H9 (cell line): ENCODE data around the gene NPAS3. TPM values are rescaled to one million over a fixed set of nuclear protein-coding genes. Genes with fewer than 3 reads are reported as not detected.

Experiments used
- DNase-seq: peaks from one replicate; pipeline ENCODE4 v3.0.0-alpha.2; 2017
- H2AFZ ChIP-seq: one replicate; pipeline ENCODE4 v1.6.1; 2013; ENCODE audit warnings: mild to moderate bottlenecking, low read length, control low read depth, moderate library complexity
- H2AK5ac ChIP-seq: 2 replicates; pipeline ENCODE4 v1.6.1; 2013; ENCODE audit warnings: low read length, control low read depth, mixed read lengths; ENCODE audit not compliant: insufficient read length
- H2BK120ac ChIP-seq: one replicate; pipeline ENCODE4 v1.6.1; 2013; ENCODE audit warnings: low read depth, mild to moderate bottlenecking, low read length, control low read depth, inconsistent platforms; ENCODE audit not compliant: poor library complexity, severe bottlenecking
- H2BK12ac ChIP-seq: 2 replicates; pipeline ENCODE4 v1.6.1; 2013; ENCODE audit warnings: low read length, control low read depth, mixed read lengths, low read depth; ENCODE audit not compliant: insufficient read length
- H2BK15ac ChIP-seq: 2 replicates; pipeline ENCODE4 v1.6.1; 2013; ENCODE audit warnings: low read depth, low read length, control low read depth
- H2BK20ac ChIP-seq: one replicate; pipeline ENCODE4 v1.6.1; 2013; ENCODE audit warnings: low read depth, mild to moderate bottlenecking, low read length, control low read depth, inconsistent platforms; ENCODE audit not compliant: poor library complexity, severe bottlenecking
- H2BK5ac ChIP-seq: 2 replicates; pipeline ENCODE4 v1.6.1; 2013; ENCODE audit warnings: low read length, control low read depth, mixed read lengths; ENCODE audit not compliant: insufficient read length
- H3K14ac ChIP-seq: 2 replicates; pipeline ENCODE4 v1.6.1; 2013; ENCODE audit warnings: low read length, control low read depth; ENCODE audit not compliant: insufficient read depth
- H3K18ac ChIP-seq: 2 replicates; pipeline ENCODE4 v1.6.1; 2013; ENCODE audit warnings: low read depth, mild to moderate bottlenecking, mixed read lengths, low read length, control low read depth; ENCODE audit not compliant: insufficient read length
- H3K23ac ChIP-seq: 2 replicates; pipeline ENCODE4 v1.6.1; 2013; ENCODE audit warnings: low read length, control low read depth, mixed read lengths, low read depth; ENCODE audit not compliant: insufficient read length
- H3K23me2 ChIP-seq: 2 replicates; pipeline ENCODE4 v1.6.1; 2013; ENCODE audit warnings: low read depth, mild to moderate bottlenecking, mixed read lengths, low read length, control low read depth; ENCODE audit not compliant: insufficient read length, poor library complexity, severe bottlenecking
- H3K27ac ChIP-seq: 2 replicates; pipeline ENCODE4 v1.5.1; 2013; ENCODE audit warnings: low read length, control low read depth, mixed read lengths, low read depth; ENCODE audit not compliant: insufficient read length
- H3K27me3 ChIP-seq: 2 replicates; pipeline ENCODE4 v1.6.1; 2013; ENCODE audit warnings: low read length, control low read depth, inconsistent platforms; ENCODE audit not compliant: insufficient read depth
- H3K4ac ChIP-seq: 2 replicates; pipeline ENCODE4 v1.6.1; 2013; ENCODE audit warnings: low read depth, mild to moderate bottlenecking, control low read depth, inconsistent platforms, low read length, moderate library complexity
- H3K4me1 ChIP-seq: 2 replicates; pipeline ENCODE4 v1.6.1; 2013; ENCODE audit warnings: low read length, control low read depth, inconsistent platforms; ENCODE audit not compliant: insufficient read depth
- H3K4me2 ChIP-seq: 2 replicates; pipeline ENCODE4 v1.6.1; 2013; ENCODE audit warnings: low read length, control low read depth, mixed read lengths; ENCODE audit not compliant: insufficient read length, insufficient read depth
- H3K56ac ChIP-seq: 2 replicates; pipeline ENCODE4 v1.6.1; 2013; ENCODE audit warnings: low read depth, mild to moderate bottlenecking, mixed read lengths, low read length, control low read depth; ENCODE audit not compliant: insufficient read length
- H3K79me1 ChIP-seq: 2 replicates; pipeline ENCODE4 v1.6.1; 2013; ENCODE audit warnings: low read depth, mild to moderate bottlenecking, moderate library complexity, low read length, control low read depth, inconsistent platforms; ENCODE audit not compliant: insufficient read depth, poor library complexity, severe bottlenecking
- H3K79me2 ChIP-seq: 2 replicates; pipeline ENCODE4 v1.6.1; 2013; ENCODE audit warnings: low read length, control low read depth, inconsistent platforms; ENCODE audit not compliant: insufficient read depth
- H3K9ac ChIP-seq: 2 replicates; pipeline ENCODE4 v1.6.1; 2013; ENCODE audit warnings: low read length, control low read depth, mixed read lengths; ENCODE audit not compliant: insufficient read length; ENCODE audit errors: extremely low read depth
- H3K9me3 ChIP-seq: one replicate; pipeline ENCODE4 v1.6.1; 2013; ENCODE audit warnings: low read depth, low read length, inconsistent platforms; ENCODE audit not compliant: control insufficient read depth
- H3T11ph ChIP-seq: one replicate; pipeline ENCODE4 v1.6.1; 2013; ENCODE audit warnings: mild to moderate bottlenecking, low read length, control low read depth, inconsistent platforms
- H4K20me1 ChIP-seq: one replicate; pipeline ENCODE4 v1.6.1; 2013; ENCODE audit not compliant: control insufficient read depth, insufficient read length, insufficient read depth
- H4K5ac ChIP-seq: 2 replicates; pipeline ENCODE4 v1.6.1; 2013; ENCODE audit warnings: low read depth, mild to moderate bottlenecking, mixed read lengths, low read length, control low read depth; ENCODE audit not compliant: insufficient read length
- H4K8ac ChIP-seq: replicated peaks from 2 replicates; pipeline ENCODE4 v1.6.1; 2013; ENCODE audit warnings: low read length, control low read depth, mixed read lengths, low read depth; ENCODE audit not compliant: insufficient read length
- H4K91ac ChIP-seq: 2 replicates; pipeline ENCODE4 v1.6.1; 2013; ENCODE audit warnings: low read depth, mild to moderate bottlenecking, moderate library complexity, mixed read lengths, low read length, control low read depth; ENCODE audit not compliant: insufficient read length
- H3K27ac Mint-ChIP-seq, 3 experiments: 2 replicates in 2 of 3; 3 replicates in 1 of 3; pipeline ENCODE4 v1.8.0; 2020 to 2021; ENCODE audit warnings: mixed read lengths in 3 of 3, mild to moderate bottlenecking in 1 of 3, moderate library complexity in 1 of 3
- H3K27me3 Mint-ChIP-seq: 2 replicates; pipeline ENCODE4 v1.8.0; 2021; ENCODE audit warnings: low read depth, mild to moderate bottlenecking, moderate library complexity, mixed read lengths
- H3K36me3 Mint-ChIP-seq, 3 experiments: 2 replicates in 2 of 3; 3 replicates in 1 of 3; pipeline ENCODE4 v1.8.0; 2020 to 2021; ENCODE audit warnings: low read depth in 3 of 3, mixed read lengths in 3 of 3; ENCODE audit not compliant: insufficient read depth in 1 of 3
- H3K4me1 Mint-ChIP-seq, 2 experiments: 2 replicates each; pipeline ENCODE4 v1.8.0; 2020; ENCODE audit warnings: mixed read lengths in 2 of 2
- H3K4me3 Mint-ChIP-seq, 2 experiments: 2 replicates in 1 of 2; 3 replicates in 1 of 2; pipeline ENCODE4 v1.8.0; 2020 to 2021; ENCODE audit warnings: mild to moderate bottlenecking in 2 of 2, mixed read lengths in 2 of 2, moderate library complexity in 1 of 2
- H3K9me3 Mint-ChIP-seq, 2 experiments: 2 replicates in 1 of 2; 3 replicates in 1 of 2; pipeline ENCODE4 v1.8.0; 2020; ENCODE audit warnings: mild to moderate bottlenecking in 2 of 2, mixed read lengths in 2 of 2, moderate library complexity in 1 of 2
- WGBS: extraction: QIAGEN DNeasy Blood & Tissue Kit; methylation state at CpG from one replicate; pipeline ENCODE4 v1.1.7; 2013; ENCODE audit warnings: missing lambda C conversion rate, low lambda C conversion rate, mixed read lengths; ENCODE audit not compliant: insufficient read length; ENCODE audit errors: extremely low coverage; 5-methylcytosine and 5-hydroxymethylcytosine counted together
- total RNA-seq: library from RNA; stranded (reverse); gene quantifications from 2 replicates; pipeline ENCODE4 v1.2.1, GENCODE V29; 2021
- TF ChIP-seq, protein P1 (sequence below): fragments of 200-600 bp; sonication (generic); conservative IDR thresholded peaks from 3 replicates; pipeline ENCODE4 v1.8.0; 2021; ENCODE audit warnings: antibody characterized with exemption, mild to moderate bottlenecking

Gene NPAS3
- total RNA-seq, 1 experiment from 2014 or later = 0.17 TPM

DNA sequence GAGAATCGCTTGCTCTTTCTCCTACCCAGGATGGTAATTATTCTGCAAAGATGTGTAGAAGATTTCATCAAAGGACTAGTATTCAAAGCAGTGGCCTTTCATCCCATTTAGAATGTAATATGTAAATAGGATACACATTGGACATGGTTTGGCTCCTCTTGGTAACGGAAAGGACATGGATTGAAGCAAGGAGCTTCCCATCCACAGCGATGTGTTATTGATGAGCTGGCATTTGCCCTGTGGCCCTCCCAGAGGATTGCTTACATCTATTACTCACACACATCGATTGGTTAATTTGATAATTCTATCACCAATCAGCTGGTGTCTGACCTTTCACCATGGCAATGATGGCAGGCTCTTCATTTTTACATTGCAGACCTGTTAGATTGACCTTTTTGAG is 553.8 kb downstream of the NPAS3 start:
- H2BK5ac ChIP-seq = no peak overlapping the region
- no peak overlapping the region for H2AFZ ChIP-seq
- no peak overlapping the region for H2BK120ac ChIP-seq
- H2BK20ac ChIP-seq = no peak overlapping the region
- H3K9me3 Mint-ChIP-seq = peaks cover 13 to 14% of the 10 kb centered on the region in 2 experiments; a peak in 4 of 5 replicates
- no peak overlapping the region for H3K56ac ChIP-seq
- H3K18ac ChIP-seq = no peak overlapping the region
- no peak overlapping the region; a peak in 1 of 7 replicates for H3K27ac Mint-ChIP-seq
- H2BK12ac ChIP-seq = no peak overlapping the region
- no peak for DNase-seq
- H4K8ac ChIP-seq = no peak overlapping the region
- H3K36me3 Mint-ChIP-seq = peaks cover 6 to 13% (median 6%) of the 10 kb centered on the region in 3 experiments; a peak in 6 of 7 replicates
- H3K4ac ChIP-seq = no peak overlapping the region
- no peaks in the 10 kb centered on the region for H3K27me3 Mint-ChIP-seq
- TF ChIP-seq, protein P1, sequence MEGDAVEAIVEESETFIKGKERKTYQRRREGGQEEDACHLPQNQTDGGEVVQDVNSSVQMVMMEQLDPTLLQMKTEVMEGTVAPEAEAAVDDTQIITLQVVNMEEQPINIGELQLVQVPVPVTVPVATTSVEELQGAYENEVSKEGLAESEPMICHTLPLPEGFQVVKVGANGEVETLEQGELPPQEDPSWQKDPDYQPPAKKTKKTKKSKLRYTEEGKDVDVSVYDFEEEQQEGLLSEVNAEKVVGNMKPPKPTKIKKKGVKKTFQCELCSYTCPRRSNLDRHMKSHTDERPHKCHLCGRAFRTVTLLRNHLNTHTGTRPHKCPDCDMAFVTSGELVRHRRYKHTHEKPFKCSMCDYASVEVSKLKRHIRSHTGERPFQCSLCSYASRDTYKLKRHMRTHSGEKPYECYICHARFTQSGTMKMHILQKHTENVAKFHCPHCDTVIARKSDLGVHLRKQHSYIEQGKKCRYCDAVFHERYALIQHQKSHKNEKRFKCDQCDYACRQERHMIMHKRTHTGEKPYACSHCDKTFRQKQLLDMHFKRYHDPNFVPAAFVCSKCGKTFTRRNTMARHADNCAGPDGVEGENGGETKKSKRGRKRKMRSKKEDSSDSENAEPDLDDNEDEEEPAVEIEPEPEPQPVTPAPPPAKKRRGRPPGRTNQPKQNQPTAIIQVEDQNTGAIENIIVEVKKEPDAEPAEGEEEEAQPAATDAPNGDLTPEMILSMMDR = no peak
- H3K14ac ChIP-seq = no peak overlapping the region
- no peak overlapping the region for H3K4me3 Mint-ChIP-seq
- no peak overlapping the region for H3K23ac ChIP-seq
- WGBS = no CpG with 5 or more reads among the region's 4 CpGs
- no peaks in the 10 kb centered on the region for H3K23me2 ChIP-seq
- H2AK5ac ChIP-seq = no peak overlapping the region
- no peak overlapping the region for H3T11ph ChIP-seq
- no peaks in the 10 kb centered on the region for H3K79me1 ChIP-seq
- H3K4me2 ChIP-seq = no peak overlapping the region
- no peaks in the 10 kb centered on the region for H4K20me1 ChIP-seq
- H4K5ac ChIP-seq = no peak overlapping the region
- H3K9ac ChIP-seq = no peak overlapping the region
- peaks cover 8% of the 10 kb centered on the region in 2 experiments; a peak in 2 of 4 replicates for H3K4me1 Mint-ChIP-seq
- no peak overlapping the region for H2BK15ac ChIP-seq
- H4K91ac ChIP-seq = no peak overlapping the region
- no peaks in the 10 kb centered on the region for H3K4me1 ChIP-seq
- H3K9me3 ChIP-seq = no peaks in the 10 kb centered on the region
- no peak overlapping the region for H3K27ac ChIP-seq
- no peaks in the 10 kb centered on the region for H3K79me2 ChIP-seq
- H3K27me3 ChIP-seq = no peaks in the 10 kb centered on the region
